DMS153 (cell line): ENCODE data around the gene SLC6A9.

Experiments used
- DNase-seq: peaks from one replicate; lab custom pipeline; 2025; lab: John Stamatoyannopoulos, UW

SLC6A9 gene

DNA sequence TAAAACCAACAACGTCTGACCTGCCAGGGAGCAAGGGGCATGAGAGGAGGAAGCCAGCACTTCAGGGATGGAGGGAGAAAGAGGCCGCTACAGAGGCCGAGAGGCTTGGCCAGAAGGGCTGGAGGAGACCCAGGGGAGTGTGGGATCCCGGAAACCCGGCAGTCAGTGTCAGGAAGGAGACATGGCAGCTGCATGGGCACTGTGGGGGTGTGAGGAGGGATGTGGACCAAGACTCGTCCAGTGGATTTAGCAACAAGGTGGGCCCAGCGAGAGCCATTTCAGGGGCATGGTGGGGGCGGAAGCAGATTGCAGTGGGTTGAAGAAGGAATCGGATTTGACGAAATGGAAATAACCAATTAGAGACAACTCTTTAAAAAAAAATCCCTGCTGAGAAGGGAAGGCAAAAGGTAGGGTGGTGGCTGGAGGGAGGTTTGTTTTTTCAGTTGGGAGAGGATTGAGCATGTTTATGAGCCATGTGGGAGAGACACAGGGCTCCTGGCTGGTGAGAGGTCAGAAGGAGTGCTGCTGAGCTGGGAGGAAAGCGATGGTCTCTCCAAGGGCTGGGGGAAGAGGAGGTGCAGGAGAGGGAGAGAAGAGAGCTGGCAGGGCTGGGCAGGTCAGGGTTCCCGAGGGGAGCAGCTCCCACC, 47.9 kb downstream of the SLC6A9 start:
- no peak for DNase-seq

- no peak for DNase-seq
These were observed 48.5 kb downstream of the SLC6A9 start for GRCh38 chr1:43982808-43983207.

DNA sequence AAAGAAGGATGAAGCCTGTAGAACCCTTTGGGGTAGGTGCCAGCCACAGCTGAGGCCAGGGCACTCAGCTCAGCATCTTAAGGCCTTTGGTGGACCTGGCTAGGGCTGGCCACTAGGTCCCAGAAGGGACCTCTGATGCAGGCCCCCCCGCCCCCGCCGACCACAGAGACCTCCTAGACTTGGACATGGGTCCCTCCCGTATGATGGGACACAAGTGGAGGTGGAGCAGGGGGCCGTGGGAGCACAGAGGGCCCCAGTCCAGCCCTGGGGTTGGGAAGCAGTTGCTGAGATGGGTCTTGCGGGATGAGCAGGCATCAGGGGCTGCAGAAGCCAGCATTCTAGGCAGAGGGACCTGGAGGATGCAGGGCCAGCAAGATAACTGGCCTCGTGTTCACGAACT, 49.0 kb downstream of the SLC6A9 start:
- no peak for DNase-seq

DNA sequence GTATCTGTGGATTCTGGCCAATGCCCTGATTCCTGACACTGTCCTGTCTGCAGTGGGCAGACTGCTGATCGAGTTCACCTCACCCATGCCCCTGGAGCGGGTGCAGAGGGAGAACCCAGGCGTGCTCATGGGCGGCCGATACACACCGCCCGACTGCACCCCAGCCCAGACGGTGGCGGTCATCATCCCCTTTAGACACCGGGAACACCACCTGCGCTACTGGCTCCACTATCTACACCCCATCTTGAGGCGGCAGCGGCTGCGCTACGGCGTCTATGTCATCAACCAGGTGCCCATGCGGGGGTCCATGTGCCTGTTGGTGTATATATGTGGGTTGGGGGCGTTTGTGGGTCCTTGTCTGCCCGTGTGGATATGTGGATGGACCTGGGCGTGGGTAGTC, 49.6 kb downstream of the SLC6A9 start:
- DNase-seq: no peak

DNA sequence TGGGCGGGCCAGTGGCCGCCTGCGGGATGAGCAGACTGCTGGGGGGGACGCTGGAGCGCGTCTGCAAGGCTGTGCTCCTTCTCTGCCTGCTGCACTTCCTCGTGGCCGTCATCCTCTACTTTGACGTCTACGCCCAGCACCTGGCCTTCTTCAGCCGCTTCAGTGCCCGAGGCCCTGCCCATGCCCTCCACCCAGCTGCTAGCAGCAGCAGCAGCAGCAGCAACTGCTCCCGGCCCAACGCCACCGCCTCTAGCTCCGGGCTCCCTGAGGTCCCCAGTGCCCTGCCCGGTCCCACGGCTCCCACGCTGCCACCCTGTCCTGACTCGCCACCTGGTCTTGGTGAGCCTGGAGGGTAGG, 50.1 kb downstream of the SLC6A9 start:
- no peak for DNase-seq

DNA sequence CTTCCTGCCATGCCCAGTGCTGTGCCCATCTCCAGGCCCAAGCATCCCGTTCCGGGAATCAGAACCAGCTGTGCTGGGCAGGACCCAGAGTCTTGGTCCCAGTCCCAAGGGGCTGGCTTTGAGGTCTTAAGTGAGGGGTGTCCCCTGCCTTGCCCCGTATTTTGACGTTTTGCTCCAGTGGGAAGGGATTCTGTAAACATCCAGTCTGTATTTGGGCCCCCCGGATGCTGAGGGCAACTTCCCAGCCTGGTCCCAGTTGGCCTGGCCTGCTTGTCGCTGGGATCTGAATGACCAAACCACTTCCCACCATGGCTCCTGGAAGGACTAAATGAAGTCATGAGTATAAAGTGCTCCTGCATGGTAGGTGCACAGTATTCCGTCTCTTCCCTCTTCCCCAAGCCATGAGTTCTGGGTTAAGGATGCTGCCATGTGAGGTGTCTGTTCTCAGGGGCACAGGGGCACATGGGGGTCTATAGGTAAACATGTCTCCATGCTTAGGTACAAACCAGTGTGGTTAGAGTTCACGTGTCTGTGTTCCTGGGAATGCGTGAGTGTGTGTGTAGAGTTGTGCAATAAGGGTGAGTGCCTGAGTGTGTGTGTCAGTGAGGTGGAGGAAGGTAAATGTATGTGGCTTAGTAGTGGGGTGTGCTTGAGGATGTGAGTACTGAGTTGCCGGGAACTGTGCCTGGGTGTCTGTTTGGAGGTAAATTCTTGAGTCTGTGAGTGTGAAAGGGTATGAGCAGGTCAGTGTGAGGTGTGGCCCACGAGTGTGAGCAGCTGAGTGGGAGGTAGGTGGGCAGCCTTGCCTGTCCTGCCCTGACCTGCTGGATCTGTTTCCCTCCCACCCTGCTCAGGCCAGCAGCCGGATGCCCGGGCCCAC, 50.8 kb downstream of the SLC6A9 start:
- no peak for DNase-seq

DNA sequence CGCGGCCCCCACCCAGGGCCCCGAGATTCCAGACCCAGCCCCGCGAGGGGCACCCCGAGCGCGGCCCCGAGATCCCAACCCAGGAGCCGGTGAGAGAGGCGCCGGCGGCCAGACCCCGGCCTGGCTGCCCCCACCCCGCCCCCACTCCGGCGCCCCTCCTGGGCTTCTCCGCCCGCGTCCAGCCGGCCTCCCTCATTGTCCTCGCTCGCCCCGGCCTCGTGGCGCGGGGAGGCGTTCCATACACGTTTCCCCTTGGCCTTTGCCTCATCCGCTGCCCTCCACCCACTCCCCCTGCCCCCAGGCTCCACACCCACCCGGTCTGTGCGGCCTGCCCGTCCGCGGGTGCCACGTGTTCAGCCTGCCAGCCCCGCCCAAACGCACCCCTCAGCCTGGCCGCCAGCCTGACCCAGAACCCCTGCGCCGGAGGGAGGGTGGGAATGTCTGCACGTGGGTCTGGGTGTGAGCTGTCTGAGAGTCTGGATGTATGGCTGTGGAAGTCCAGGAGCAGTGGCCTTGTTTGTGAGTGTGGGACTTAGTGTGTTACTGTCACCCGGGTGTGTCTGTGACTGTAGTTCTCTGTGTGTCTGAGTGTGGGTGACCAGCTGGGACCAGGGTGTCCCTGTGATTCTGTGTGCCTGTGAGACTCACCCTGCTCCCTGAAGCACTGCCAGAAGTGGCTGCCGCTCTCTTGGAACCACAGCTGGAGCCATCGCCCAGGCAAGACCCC, 51.6 kb downstream of the SLC6A9 start:
- DNase-seq: no peak

DNA sequence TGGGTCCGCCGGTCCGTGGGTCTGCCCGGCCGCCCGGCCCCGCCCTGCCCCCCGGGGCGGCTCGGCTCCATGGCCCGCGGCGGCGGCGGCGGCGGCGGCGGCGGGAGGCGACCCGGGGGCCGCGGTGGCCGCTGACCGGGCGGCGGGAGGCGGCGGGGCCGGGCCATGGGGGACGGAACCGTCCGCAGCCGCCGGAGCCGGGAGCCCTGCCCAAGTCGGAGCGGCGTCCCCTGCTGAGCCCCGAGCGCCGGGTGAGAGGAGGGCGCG, 52.1 kb downstream of the SLC6A9 start:
- no peak for DNase-seq

DNA sequence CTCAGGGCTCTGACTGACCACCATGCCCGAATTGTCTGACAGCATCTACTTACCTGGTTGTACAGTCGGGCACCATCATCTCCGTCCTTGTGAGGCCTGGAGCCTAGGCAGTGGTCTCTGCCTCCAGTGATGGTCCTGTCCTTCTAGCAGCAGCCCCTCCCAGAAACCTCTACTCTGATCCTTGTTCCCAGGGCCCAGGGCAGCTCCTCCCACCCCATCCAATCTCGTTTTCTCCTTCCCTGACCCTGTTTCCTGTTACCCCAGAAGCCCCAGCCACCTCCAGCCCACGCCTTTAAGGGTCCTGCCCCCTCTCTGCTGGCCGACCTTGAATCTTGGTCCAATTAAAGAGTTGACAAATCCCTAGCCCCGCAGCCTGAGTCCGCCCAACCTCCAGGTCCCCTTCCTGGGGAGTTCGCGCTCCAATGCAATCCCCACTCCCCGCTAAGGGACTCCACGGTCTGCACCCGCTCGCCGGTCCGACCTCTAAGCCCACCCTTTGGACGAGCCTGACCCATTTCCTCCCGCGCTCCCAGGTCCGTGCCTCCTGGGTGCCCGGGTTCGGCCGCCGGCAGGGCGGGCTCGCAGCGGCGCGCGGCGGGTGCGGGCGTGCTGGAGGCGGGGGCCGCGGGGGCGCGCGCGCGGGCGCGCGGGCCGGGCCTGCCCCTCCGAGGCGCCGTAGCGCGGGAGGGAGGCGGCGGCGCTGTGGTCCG, 52.6 kb downstream of the SLC6A9 start, which contains the start of gene B4GALT2:
TSS of gene B4GALT2 (plus strand) at position 660 of the 710 bp plus-strand sequence. CDS start 1,951 bp downstream, outside the sequence.
- DNase-seq: no peak

DNA sequence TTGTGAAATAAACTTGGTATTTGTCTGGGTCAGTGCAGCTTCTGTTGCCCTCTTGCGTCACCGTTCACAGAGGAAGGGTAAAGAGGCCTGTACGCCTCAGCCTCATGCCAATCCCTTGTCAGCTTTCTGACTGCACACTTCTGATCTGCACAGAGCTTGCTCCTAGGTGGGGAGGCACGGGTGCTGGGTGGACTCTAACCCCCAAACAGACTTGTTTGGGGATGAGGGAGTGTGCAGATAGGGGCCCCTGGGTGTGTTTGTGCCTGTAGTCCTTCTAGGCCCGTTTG, 53.1 kb downstream of the SLC6A9 start:
- no peak for DNase-seq

- no peak for DNase-seq
These were observed 53.6 kb downstream of the SLC6A9 start for GRCh38 chr1:43977376-43978263.

- no peak for DNase-seq
These were observed 54.4 kb downstream of the SLC6A9 start for GRCh38 chr1:43976890-43977289.

DNA sequence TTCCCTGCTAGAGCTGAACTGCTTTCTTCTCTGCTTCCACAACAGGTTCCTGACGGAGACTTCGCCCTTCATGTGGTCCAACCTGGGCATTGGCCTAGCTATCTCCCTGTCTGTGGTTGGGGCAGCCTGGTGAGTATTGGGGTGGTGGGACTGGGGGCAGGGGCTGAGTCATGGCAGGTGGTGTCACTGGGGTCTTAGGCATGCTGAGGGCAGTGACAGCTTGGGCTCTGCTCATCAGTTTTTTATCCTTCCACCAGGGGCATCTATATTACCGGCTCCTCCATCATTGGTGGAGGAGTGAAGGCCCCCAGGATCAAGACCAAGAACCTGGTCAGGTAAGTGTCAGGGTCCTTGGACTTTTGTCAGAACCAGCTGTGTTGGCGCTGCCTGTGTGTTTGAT, 55.2 kb downstream of the SLC6A9 start:
- no peak for DNase-seq

- DNase-seq: no peak
These were observed 55.9 kb downstream of the SLC6A9 start for GRCh38 chr1:43975249-43975961.

DNA sequence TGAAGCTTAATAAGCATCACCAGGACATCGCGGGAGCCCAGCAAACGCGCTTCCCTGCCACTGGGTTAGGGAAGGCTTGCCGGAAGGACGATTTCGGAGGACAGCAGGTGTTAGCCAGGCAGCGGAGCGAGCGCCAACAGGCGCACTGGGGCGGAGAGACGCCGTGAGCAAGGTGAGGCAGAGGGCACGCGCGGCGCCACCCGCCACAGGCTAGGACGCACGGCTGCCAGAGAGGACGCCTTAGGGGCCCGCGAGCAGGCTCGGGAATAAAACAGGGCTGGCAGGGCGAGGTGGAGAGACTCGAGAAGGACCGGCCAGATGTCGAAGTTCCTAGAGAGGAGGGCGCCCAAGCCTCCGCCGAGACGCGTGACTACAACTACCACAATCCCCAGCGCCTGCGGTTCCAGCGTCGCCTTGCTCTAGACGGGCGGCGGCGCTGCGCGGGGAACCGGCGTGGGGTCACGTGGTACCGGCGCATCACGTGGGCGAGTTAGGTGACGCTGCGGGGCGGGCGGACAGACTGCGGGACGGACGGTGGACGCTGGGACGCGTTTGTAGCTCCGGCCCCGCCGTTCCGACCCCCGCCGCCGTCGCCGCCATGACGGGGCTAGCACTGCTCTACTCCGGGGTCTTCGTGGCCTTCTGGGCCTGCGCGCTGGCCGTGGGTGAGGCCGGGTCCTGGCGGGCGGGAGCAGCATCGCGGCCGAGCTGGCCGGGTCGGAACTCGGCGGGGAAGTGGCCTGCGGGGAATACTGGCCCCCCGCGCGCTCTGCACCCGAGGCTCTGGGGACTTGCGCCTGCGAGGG, 56.6 kb downstream of the SLC6A9 start, which contains the start of gene ATP6V0B:
TSS of gene ATP6V0B (plus strand) at position 518 of the 806 bp plus-strand sequence. CDS start at position 599, 81 bp downstream.
- peak; percentile 94 for DNase-seq

GRCh38 chr1:43973981-43974442, 57.2 kb downstream of the SLC6A9 start:
- DNase-seq: no peak

- DNase-seq: no peak
These were observed 59.8 kb downstream of the SLC6A9 start for GRCh38 chr1:43971336-43971980.

DNA sequence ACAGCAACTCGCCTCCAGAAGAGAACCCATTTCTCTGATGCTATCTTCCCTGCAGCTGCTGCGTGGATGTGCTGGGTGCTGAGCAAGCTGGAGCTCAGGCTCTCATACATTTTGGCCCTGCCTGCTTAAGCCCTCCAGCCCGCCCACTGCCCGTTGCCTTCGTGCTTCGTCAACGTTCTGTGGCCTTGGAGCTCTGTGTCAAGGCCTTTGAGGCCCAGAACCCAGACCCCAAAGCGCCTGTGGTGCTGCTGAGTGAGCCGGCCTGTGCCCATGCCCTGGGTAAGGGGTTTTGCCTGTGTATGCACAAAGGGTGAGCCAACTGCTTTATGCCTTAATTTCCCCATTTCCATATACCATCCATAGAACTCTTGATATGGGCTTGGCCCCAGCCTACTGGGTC, 60.4 kb downstream of the SLC6A9 start:
- no peak for DNase-seq

DNA sequence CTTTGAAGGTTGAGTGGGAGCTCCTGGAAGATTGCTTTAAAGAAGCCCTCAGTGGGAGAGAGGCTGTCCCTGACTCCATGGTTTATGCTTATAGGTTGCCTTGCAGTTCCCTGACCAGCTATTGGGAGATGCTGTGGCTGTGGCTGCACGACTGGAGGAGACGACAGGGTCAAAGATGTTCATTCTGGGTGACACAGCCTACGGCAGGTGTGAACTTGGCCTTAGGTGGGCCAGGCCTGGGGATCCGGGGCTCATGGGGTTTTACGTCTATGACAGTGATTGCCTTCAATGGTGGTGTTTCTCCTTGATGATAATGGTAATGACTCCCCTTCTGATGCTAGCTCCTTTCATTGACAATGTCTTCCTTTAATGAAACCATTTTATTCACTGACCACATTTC, 60.8 kb downstream of the SLC6A9 start:
- DNase-seq: no peak
